HG02870 (cell line): ENCODE measurements around the gene ZDHHC6.
"Not testable (repeated sequence)": the region's sequence is repeated elsewhere in the genome, so short reads cannot be mapped to it uniquely, and the experiment has no call there.

Experiments used
- ATAC-seq: cut with Tn5 transposase; IDR thresholded peaks from one replicate; pipeline ENCODE4 v1.9.1; 2021; ENCODE audit warnings: mild to moderate bottlenecking, moderate library complexity; ENCODE audit not compliant: unreplicated experiment

Gene ZDHHC6, protein sequence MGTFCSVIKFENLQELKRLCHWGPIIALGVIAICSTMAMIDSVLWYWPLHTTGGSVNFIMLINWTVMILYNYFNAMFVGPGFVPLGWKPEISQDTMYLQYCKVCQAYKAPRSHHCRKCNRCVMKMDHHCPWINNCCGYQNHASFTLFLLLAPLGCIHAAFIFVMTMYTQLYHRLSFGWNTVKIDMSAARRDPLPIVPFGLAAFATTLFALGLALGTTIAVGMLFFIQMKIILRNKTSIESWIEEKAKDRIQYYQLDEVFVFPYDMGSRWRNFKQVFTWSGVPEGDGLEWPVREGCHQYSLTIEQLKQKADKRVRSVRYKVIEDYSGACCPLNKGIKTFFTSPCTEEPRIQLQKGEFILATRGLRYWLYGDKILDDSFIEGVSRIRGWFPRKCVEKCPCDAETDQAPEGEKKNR

DNA sequence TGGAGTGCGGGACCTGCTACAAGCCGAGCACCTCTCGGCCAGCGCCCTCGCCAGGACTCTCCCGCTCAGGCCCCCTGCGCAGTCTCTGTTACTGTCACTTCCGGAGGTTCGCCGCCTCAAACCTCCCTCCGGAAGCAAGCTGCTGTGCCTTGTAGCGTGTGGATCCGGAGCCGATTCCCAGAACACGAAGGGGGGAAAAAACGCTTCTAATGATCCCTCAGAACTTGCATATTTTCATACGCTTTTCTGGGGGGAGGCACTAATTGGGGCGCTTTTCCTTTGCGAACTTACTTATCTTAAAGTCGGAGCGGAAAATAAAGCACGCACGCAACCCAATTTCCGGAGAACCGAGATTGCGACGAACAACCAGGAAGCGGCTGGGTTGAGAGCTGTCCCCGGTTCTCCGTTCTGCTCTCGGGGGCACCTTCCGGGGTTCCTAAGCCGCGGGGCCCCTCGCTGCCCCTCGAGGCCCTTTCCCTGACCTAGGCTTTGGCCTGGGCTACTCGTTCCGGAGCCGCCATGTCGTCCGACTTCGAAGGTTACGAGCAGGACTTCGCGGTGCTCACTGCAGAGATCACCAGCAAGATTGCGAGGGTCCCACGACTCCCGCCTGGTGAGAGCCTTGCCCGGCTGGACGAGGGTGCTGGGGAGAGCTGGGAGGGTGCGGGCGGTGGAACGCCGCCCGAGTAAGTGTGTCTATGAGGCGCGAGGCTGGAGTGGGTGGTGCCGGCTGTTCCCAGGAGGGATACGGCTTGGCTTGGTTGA is at the start of gene ZDHHC6, which contains the start of gene VTI1A:
Gene ZDHHC6, minus strand, starts transcription at position 60 of the 765 bp plus-strand sequence. CDS start 1,478 bp downstream, outside the sequence.
Gene VTI1A, plus strand, starts transcription at position 361 of the 765 bp plus-strand sequence. Its CDS starts 159 bp downstream, at position 520.
- ATAC-seq = peak; percentile 88

DNA sequence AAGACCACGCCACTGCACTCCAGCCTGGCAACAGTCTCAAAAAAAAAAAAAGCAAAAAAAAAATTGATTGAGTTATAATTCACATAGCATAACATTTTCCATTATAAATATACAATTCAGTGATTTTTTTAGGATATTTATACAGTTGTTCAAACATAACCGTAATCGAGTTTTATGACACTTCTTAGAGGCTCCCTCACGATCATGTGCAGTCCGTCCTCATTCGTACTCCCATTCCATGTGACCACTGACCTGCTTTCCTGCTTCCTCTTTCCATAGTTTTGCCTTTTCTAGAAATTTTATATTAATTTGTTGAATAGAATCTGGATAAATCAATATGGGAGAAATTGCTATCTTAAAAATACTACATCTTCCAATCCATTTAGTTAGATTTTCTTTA is 46.0 kb upstream of the ZDHHC6 start:
- ATAC-seq = no peak

- ATAC-seq = no peak
Observed at GRCh38 chr10:112491144-112491543, 44.4 kb upstream of the ZDHHC6 start.

GRCh38 chr10:112490545-112490944 is 43.8 kb upstream of the ZDHHC6 start:
- ATAC-seq = no peak

DNA sequence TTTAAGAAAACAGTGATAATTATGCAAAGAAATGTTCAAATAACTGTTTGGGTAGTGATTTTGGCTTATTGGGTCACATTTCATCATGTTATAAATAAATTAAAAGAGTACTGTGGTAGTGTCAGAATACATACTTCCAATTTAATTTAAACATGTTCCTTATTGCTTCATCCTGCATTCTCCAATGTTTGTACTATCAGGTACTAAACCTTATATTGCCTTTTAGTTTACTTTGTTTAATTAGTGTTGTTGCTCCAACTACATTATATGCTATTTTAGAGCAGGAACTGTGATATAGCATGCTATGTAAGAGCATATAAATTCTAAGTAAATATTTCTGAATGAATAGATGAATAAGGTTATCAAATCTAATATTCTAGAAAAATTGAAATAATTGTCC is 41.2 kb upstream of the ZDHHC6 start:
- ATAC-seq = no peak

DNA sequence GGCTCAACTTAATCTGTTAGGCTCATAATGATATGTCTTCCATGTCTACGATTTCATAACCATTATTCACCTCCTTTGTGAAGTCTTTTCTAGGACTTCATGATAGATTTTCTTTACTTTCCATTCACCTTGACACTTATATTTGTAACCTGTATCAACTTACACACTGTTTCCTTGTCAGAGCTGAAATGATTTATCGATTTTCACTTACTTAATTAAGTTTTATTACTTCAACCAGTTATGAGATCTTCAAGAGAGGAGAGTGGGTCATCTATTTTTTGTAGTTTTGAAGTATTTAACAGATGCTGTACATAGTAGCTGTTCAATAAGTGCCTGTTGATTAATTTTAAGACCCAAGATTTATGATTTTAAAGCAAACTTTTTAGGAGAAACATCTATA is 37.7 kb upstream of the ZDHHC6 start:
- no peak for ATAC-seq

DNA sequence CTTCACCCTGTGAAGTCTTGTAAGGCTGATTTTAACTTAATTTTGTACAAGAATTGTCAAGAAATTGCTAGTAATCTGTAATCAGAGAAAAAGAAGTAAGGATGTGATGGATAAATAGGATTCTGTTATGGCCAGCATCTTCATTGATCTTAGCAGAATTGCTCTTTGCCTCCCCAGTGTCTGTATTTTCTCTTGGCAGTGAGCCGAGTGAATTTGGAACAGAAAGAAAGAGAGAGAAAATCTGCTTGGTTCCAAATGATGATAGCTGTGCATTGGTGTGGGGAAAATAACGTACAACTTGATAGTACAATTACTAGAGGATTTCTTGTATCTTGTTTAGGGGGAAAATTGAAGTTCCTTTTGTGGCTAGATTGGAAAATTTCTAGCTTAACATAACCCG is 34.9 kb upstream of the ZDHHC6 start:
- ATAC-seq = no peak

- no peak for ATAC-seq
Observed at GRCh38 chr10:112475575-112476218, 29.0 kb upstream of the ZDHHC6 start.

- ATAC-seq = no peak
Observed at GRCh38 chr10:112471878-112472487, 25.3 kb upstream of the ZDHHC6 start.

DNA sequence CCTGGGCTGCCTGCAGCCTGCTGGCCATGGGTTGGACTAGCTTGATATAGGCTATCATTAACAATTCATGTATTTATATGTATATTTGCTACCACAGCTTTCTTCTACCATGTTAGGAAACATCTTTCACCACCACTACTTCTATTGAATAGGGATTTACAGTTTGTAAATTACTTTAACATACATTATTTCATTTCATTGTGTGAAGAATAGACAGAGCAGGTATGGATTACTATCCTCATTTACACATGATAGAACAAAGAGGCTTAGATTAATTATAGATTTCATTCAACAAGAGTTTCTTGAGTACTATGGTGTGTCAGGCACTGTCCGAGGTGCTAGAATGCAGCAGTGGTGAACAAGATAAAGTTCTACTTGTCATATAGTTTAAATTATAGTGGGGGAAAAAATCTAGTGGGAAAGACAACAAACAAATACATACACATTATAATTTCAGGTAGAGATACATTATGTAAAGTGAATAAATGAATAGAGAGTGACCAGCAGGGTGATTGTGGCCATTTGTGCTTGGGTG is 20.9 kb upstream of the ZDHHC6 start:
- ATAC-seq = no peak

DNA sequence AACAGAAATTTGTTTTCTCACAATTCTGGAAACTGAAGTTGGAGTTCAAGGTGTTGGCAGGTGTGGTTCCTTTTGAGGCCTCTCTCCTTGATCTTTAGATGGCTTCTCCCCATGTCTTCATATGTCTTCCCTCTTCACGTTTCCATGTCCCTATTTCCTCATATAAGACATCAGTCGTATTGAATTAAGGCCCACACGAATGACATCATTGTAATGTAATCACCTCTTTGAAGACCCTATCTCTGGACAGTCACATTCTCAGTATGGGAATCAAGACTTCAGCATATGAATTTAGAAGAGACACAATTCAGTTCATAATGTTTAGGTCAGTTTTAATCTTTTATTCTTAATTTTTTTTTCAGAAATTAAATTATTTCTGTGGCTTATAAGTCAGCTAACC is 20.1 kb upstream of the ZDHHC6 start:
- ATAC-seq = no peak

DNA sequence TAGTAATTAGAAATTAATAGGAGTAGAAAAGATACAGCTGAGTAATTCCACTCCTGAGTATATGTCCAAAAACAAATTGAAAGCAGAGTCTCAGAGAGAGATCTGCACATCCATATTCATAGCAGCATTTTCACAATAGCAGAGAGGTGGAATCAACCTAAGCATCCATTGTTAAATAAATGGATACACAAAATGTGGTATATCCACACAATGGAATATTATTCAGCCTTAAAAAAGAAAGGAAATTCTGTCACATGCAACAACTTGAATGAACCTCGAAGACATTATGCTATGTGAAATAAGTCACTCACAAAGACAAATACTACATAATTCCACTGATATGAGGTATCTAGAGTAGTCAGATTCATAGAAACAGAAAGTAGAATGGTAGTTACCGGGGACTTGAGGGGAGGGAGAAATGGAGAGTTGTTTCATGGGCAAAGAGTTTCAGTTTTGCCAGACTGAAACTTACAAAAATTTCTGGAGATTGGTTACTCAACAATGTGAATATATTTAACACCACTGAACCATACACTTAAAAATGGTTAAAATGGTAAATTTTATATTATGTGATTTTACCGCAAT is 18.7 kb upstream of the ZDHHC6 start:
- no peak for ATAC-seq

DNA sequence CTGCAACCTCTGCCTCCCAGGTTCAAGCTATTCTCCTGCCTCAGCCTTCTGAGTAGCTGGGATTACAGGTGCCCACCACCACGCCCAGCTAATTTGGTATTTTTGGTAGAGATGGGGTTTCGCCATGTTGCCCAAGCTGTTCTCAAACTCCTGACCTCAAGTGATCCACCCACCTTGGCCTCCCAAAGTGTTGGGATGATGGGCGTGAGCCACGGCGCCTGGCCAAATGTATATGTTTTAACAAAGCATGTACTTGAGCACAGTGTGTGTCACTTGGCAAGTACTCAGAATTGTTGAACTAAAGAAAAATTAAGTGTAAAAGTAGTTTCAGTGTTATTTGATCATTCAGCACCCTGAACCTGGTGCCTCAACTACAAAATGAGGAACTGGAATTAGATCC is 17.4 kb upstream of the ZDHHC6 start:
- ATAC-seq = not testable (repeated sequence)

GRCh38 chr10:112461029-112461887 is 14.5 kb upstream of the ZDHHC6 start:
- no peak for ATAC-seq

DNA sequence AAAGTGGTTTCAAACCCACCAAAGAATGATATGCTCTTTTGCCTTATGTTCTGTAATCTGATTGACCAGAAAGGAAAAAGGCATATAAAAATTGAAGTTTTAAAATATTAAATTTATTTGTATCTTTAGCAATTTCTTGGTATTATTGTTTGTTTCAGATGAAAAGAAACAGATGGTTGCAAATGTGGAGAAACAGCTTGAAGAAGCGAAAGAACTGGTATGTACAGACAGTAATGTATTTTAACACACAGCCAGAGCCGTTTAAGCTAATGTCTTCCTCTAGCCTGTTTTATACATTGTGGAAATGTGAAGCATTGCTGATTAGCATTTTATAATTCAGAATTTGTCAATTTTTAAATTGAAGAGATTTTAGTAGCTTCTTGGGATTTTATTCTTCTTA is 13.7 kb upstream of the ZDHHC6 start:
- no peak for ATAC-seq

- ATAC-seq = no peak
Observed at GRCh38 chr10:112456533-112456932, 9.8 kb upstream of the ZDHHC6 start.

- no peak for ATAC-seq
Observed at GRCh38 chr10:112454910-112455779, 8.4 kb upstream of the ZDHHC6 start.

DNA sequence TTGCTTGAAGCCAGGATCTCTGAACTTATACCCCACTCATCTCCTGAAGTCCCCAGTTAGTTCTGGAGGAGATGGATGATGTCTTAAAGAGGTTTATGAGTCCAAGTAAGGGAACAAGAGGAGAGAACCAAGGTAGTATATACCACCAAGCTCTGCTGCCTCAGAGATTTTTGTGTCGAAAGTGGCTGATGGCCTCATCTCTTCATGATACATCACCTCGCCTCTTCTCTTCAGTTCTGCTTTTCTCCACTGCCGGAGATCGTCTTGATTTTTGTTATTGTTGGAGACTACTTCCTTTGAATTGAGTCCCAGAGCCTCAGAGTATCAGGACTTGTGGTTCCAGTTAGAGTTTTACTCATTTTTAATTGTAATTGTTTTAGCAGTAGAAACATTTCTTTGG is 2.2 kb upstream of the ZDHHC6 start:
- ATAC-seq = no peak

DNA sequence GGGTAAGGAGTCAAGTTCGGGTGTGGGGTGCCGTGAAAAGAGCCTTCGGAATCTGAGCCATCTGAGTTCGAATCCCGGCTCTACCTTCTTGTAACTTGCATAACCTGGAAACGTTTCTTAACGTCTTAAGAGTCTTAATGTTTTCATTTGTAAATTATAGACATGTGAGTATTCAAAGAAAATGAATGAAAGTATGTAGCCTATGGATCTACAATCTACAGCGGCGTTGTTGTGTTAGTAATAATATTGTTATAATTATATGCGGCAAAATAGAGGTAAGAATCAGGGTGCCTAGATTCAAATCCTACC is 860 bp upstream of the ZDHHC6 start:
- no peak for ATAC-seq
